KBM-7 (cell line): ENCODE data around the gene P3R3URF.
A peak's percentile ranks its signal among the peaks of the same experiment; 100 is the strongest.

Source experiments
- DNase-seq: peaks from one replicate; pipeline ENCODE4 v3.0.0-alpha.2; 2015
- in situ Hi-C: fragments of 300-500 bp; cut with MboI; formaldehyde crosslinking; loops from 2 replicates; pipeline ENCODE4 v1.14.3; 2020; ENCODE audit warnings: low sequenced_read_pairs, low pct_unique_long_range_greater_than_20kb, mixed read lengths

Gene P3R3URF

DNA sequence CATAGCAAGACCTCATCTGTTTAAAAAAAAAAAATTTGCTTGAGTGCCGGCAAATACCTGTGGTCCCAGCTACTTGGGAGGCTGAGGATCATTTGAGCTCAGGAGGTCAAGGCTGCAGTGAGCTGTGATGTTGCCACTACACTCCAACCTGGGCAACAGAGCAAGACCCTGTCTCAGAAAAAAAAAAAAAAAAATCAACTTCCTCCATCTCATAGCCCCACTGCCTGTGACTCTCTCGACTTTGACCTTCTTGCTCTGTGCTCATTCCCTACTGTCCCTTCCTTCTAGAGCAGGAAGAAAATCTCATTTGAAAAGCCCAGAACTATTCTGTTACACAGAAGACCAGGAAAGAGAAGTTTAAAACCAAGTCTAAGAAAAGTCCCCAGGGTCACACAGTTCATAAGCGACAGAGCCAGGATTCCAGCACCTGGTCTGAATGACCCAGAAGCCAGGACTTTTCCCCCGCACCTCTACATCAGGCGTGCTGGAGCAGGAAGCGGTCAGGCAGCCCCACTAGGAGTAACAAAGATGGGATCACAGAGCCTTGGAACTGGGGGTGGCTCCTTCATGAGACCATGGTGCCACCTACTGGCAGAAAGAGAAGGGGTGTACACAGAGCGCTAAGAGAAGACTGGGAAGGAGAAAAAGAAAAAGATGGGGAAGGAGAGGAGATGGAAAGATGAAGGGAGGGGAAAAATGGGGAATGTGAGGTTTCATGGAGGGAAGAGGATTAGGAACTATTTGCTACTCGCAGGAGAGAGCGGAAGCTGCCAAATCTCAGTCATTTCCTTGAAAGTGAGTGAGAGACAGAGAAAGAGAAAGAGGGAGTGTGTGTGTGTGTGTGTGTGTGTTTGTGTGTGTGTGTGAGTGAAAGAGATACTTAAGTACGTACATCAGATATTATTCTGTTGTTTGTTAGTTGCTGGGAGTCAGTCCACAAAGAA, 3.1 kb upstream of the P3R3URF start:
- DNase-seq, result peak; percentile 81
- in situ Hi-C loops, result loop anchor here (10.0 kb wide), 1 partner anchor 145 kb away; no protein-coding TSS in a partner anchor

DNA sequence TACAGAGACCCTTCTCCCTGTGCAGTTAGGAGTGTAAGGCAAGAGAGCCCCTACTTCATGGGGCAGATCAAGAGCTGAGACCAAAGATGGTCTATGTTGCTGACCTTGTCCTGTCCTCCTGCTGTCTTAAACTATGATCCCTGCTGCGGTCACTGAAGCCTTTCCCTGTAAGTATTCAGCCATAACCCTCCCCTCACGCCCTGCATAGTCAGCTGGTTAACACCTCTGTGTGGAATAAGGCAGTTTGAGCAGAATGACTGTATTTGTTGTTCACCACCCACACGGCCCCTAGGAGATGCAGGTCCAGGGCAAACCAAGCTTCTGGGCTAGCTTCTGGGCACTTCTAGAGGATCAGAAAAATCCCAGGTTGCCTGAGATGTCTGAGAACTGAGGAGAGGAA, 1.0 kb downstream of the P3R3URF start:
- in situ Hi-C loops, result no loop called here
- DNase-seq, result no peak

DNA sequence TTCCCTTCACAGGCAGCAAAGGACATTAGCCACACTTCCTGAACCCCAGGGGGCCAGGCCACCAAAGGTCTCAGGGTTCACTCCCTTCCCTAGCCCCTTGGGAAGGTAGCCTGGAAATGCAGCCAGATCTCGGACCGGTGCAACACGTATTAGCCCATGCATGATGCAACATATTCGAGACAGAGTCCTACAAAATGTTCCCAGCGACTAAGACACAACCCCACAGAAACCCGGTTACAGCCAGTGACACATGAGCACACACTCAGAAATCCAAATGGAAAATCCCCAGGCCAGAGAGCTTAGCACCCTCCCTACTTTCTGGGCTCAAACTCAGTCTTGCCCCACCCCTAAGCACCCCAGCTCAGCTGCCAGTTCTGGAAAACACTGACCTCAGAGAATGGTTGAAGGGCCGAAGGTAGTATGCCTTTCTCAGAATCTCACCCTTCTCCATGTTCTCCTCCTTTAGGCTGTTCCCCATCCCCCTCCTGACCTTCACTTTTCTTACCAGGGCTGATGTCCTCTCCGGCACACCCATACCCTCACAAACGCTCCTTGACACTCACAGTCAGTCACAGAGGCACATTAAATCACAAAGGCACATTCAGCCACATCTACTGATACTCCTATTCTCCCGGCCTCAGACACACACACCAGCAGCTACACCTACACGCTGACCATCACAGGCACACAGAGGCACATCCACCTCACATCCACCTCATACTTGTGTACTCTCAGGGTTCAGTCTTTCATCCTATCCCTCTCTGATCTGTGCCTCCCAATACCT, 1.6 kb downstream of the P3R3URF start, which contains the start of gene TSPAN1:
TSS of gene TSPAN1 (plus strand) at position 640 of the 784 bp plus-strand sequence. CDS start 6,021 bp downstream, outside the sequence.
- in situ Hi-C loops, result no loop called here
- no peak for DNase-seq

GRCh38 chr1:46173361-46173856, 2.9 kb downstream of the P3R3URF start:
- no peak for DNase-seq
- in situ Hi-C loops, result no loop called here

DNA sequence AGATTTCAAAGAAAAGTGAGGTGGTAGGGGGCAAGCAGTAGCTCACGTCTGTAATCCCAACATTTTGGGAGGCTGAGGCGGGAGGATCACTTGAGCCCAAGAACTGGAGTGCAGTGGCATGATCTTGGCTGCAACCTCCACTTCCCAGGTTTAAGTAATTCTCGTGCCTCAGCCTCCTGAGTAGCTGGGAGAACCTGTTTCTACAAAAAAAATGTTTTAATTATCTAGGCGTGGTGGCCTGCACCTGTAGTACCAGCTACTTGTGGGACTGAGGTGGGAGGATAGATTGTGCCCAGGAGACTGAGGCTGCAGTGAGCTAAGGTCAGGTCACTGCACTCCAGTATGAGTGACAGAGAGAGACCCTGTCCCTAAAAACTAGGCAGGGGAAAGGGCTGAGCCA, 4.0 kb downstream of the P3R3URF start:
- DNase-seq, result no peak
- in situ Hi-C loops, result no loop called here

- no peak for DNase-seq
- in situ Hi-C loops, result no loop called here
Observed at GRCh38 chr1:46171871-46172270, 4.4 kb downstream of the P3R3URF start.

GRCh38 chr1:46171351-46171750, 4.9 kb downstream of the P3R3URF start:
- no peak for DNase-seq
- in situ Hi-C loops, result no loop called here

DNA sequence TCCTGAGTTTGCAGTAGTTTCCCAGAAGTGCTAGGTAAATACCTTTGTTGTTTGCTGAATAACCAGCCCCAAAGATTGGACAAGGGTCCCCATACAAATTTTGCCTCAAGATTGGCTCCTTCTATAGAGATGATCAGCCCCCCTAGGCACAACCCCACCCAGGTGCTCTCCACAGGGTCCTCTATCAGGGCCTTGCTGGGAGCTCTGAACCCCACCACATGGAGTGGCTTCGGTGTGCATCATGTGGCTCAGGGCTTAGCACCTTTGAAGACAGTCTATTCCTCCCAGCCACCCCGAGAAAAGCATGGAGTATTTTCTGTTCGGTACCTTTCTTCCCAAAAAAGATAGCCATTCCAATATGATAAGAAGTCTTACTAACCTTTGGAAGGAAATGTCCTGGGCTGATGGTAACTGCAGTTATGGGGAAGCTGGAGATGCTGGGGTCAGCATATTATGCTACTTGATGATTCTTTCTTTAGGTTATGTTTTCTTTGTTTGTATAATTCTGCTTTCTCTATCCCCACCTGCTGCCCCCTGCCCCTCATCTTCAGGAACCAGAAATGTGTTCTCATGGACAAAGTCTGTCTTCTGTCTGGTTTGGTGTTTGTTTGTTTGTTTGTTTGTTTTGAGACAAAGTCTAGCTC, 6.4 kb downstream of the P3R3URF start:
- in situ Hi-C loops, result no loop called here
- DNase-seq, result no peak

GRCh38 chr1:46168477-46168876, 7.8 kb downstream of the P3R3URF start:
- DNase-seq, result no peak
- in situ Hi-C loops, result no loop called here

DNA sequence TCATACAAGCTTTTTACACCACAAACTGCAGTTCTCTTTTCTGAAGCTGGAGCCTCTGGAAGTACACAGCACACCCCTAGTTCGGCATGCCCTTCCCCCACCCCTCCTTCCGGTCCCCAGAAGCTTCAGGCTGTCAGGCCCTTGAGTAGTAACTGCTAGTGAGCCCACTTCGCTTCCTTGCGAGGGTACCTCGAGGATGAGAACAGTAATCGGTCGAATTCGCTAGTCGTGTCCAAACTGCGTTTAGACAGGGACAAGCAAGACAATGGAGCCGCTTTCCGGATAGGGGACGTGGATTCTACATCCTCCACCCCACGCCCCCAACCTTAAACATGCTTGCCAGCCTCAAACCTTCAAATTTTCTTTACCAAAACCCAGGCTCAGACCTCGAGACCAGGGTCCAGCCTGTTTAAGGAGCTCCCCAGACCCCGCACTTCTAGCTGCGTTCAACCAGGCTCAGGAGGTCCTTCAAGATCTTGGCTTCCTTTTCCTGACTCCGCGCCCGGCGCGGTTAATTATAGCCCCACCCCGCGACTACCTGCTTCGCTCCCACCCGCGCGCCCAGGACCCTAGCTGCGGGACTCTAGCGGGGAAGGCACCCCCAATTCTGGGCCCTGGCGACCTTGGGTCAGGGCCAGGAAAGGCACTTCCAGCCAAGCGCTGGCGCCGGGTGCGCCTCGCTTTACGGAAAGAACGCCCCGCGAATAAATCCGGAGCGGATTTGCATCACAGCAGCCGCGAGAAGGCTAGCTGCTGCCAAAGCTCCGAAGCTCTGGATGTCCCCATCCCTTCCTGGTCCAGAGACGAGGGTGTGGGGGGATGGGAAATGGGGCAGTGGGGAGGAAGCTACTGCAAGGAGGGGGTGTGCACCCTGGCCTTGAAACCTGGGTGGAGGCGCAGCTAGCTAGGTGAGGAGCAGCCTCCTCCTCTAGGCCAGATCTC, 9.5 kb downstream of the P3R3URF start:
- in situ Hi-C loops, result no loop called here
- DNase-seq, result no peak

DNA sequence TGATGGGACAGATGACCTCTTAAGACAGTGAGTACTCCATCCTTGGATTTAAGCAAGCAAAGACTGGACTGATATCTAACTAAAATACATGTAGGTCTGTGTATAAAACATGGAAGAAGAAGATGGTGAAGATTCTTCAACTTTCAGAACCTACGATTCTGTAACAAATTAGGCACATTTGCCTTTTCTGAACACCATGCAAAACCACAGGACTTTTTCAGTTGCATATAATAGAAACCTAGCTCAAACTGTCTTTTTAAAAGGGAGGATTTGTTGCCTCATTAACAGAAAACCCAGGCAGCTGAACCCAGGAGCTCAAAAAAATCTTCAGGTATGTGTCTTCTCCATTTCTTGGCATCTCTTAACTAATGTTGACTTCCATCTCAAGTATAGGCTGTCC, 16.1 kb downstream of the P3R3URF start:
- in situ Hi-C loops, result no loop called here
- no peak for DNase-seq

DNA sequence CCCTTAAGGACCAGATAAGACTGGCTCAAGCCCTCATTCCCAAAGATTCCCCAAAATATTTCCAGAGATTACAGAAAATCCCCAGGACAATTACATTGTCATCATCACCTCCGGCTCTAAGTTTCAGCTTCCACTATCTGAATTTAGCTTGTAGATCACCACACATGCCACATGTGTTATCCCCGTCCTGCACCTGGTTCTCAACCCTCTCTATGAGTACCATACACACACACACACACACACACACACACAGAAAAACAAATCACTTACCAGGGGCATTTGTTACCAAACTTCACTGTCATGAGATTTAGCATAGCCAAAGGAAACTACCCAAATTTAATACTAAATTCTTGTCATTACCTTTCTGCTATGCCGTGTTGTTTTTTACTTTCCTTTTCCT, 16.8 kb downstream of the P3R3URF start:
- in situ Hi-C loops, result no loop called here
- no peak for DNase-seq

- DNase-seq, result no peak
- in situ Hi-C loops, result no loop called here
Observed at GRCh38 chr1:46158312-46159281, 17.7 kb downstream of the P3R3URF start.

GRCh38 chr1:46157916-46158311, 18.4 kb downstream of the P3R3URF start:
- in situ Hi-C loops, result no loop called here
- no peak for DNase-seq

DNA sequence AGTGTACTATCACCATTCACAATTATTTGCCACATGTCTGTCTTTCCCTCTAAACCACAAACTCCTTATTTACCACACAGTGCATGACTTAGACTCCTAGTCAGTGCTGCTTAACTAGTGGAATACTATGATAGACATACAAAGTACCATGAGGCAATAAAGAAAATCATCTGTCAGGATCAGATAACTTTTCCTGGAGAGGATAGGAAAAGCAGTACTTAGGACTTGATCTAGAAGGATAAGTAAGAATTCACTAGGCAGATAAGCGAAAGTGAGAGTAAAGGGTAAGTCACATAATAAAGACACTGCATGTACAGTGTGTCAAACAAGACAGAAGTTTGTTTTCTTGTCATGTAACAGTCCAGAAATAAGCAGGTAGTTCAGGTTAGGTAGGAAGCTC, 22.6 kb downstream of the P3R3URF start:
- in situ Hi-C loops, result no loop called here
- no peak for DNase-seq

DNA sequence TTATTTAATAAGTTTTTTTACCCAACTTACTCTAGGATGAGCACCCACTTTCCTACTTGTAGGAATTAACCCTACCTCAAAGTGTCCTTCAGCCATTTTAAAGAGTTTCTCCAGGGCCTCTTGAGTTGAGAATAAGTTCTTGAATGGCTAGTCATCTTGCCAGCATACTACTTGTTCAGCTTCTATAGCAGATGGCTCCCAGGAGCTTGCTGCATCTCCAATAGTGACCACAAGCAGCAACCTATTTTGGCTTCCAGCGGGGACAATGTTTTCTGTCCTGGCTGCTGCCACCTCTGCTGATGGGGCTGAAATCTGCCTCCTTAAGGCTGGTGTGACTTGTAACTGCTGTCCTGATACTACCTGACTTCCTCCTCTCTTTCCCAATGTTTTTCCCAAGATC, 23.1 kb downstream of the P3R3URF start:
- in situ Hi-C loops, result no loop called here
- DNase-seq, result no peak

- in situ Hi-C loops, result no loop called here
- DNase-seq, result no peak
Observed at GRCh38 chr1:46152016-46152415, 24.3 kb downstream of the P3R3URF start.
